HepG2 (cell line): ENCODE measurements around the gene DSCAML1.

Source experiments
- ARNTL ChIP-seq: sonication (generic); formaldehyde crosslinking; IDR thresholded peaks from 2 replicates; pipeline ENCODE4 v1.4.0; 2020; ENCODE audit warnings: mild to moderate bottlenecking, missing genetic modification reagents
- CAMTA2 ChIP-seq: sonication (generic); formaldehyde crosslinking; IDR thresholded peaks from 2 replicates; pipeline ENCODE4 v1.4.0; 2020; ENCODE audit warnings: mild to moderate bottlenecking, missing genetic modification reagents, borderline replicate concordance
- CEBPG ChIP-seq: IDR thresholded peaks from 2 replicates; pipeline ENCODE4 v1.6.1; 2016
- EZH2 ChIP-seq: conservative IDR thresholded peaks from 2 replicates; pipeline ENCODE4 v1.6.1; 2012; ENCODE audit warnings: mild to moderate bottlenecking, low read depth, low read length, moderate library complexity
- HNRNPUL1 ChIP-seq: fragments of 200-400 bp; formaldehyde crosslinking; IDR thresholded peaks from 2 replicates; pipeline ENCODE4 v1.6.1; 2017; ENCODE audit warnings: low read depth, mild to moderate bottlenecking, low read length, moderate library complexity
- IRF1 ChIP-seq: sonication (generic); formaldehyde crosslinking; IDR thresholded peaks from 2 replicates; pipeline ENCODE4 v1.4.0; 2020; ENCODE audit warnings: low read depth, mild to moderate bottlenecking, missing genetic modification reagents
- POLR2AphosphoS5 ChIP-seq: IDR thresholded peaks from 2 replicates; pipeline ENCODE4 v1.6.1; 2012; ENCODE audit warnings: low read depth, low read length
- SOX13 ChIP-seq, 3 experiments: fragments of 450-650 bp in 1 of 3; sonication (generic) in 1 of 3; formaldehyde crosslinking in 1 of 3; IDR thresholded peaks in 2 of 3; conservative IDR thresholded peaks in 1 of 3; 2 replicates each; pipeline versions ENCODE4 v1.5.0 to v1.6.1; 2016 to 2020; ENCODE audit warnings: antibody characterized with exemption in 1 of 3, mild to moderate bottlenecking in 1 of 3, missing compliant biosample characterization in 1 of 3, missing genetic modification reagents in 1 of 3, moderate library complexity in 1 of 3
- ZNF503 ChIP-seq: sonication (generic); formaldehyde crosslinking; IDR thresholded peaks from 2 replicates; pipeline ENCODE4 v1.4.0; 2020; ENCODE audit warnings: missing genetic modification reagents
- ZNF512 ChIP-seq: sonication (generic); formaldehyde crosslinking; IDR thresholded peaks from 2 replicates; pipeline ENCODE4 v1.4.0; 2020; ENCODE audit warnings: mild to moderate bottlenecking, missing genetic modification reagents
- TF ChIP-seq, protein P1 (sequence below): sonication (generic); formaldehyde crosslinking; IDR thresholded peaks from 2 replicates; pipeline ENCODE4 v1.8.1; 2023; ENCODE audit warnings: missing genetic modification reagents, mild to moderate bottlenecking, borderline replicate concordance
- TF ChIP-seq, protein P2 (sequence below): sonication (generic); formaldehyde crosslinking; IDR thresholded peaks from 2 replicates; pipeline ENCODE4 v1.5.0; 2020; ENCODE audit warnings: mild to moderate bottlenecking, missing genetic modification reagents, moderate library complexity
- TF ChIP-seq, protein P3 (sequence below): sonication (generic); formaldehyde crosslinking; IDR thresholded peaks from 2 replicates; pipeline ENCODE4 v1.4.0; 2020; ENCODE audit warnings: missing genetic modification reagents, borderline replicate concordance

- TF ChIP-seq EZH2 (no peak), IRF1 (CRISPR knock-in tag) (no peak), CAMTA2 (no peak), HNRNPUL1 (no peak), POLR2AphosphoS5 (no peak), ZNF503 (no peak), ARNTL (CRISPR knock-in tag) (no peak), ZNF512 (no peak), CEBPG (CRISPR knock-in tag) (no peak), SOX13 (IDR thresholded peaks at IDR 0.05) (no peak), SOX13 (CRISPR knock-in tag; conservative IDR thresholded peaks at IDR 0.05 in 1 of 2, IDR thresholded peaks at IDR 0.05 in 1 of 2) (no peak)
- TF ChIP-seq, protein P1, sequence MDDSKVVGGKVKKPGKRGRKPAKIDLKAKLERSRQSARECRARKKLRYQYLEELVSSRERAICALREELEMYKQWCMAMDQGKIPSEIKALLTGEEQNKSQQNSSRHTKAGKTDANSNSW (CRISPR knock-in tag) = no peak
- TF ChIP-seq, protein P2, sequence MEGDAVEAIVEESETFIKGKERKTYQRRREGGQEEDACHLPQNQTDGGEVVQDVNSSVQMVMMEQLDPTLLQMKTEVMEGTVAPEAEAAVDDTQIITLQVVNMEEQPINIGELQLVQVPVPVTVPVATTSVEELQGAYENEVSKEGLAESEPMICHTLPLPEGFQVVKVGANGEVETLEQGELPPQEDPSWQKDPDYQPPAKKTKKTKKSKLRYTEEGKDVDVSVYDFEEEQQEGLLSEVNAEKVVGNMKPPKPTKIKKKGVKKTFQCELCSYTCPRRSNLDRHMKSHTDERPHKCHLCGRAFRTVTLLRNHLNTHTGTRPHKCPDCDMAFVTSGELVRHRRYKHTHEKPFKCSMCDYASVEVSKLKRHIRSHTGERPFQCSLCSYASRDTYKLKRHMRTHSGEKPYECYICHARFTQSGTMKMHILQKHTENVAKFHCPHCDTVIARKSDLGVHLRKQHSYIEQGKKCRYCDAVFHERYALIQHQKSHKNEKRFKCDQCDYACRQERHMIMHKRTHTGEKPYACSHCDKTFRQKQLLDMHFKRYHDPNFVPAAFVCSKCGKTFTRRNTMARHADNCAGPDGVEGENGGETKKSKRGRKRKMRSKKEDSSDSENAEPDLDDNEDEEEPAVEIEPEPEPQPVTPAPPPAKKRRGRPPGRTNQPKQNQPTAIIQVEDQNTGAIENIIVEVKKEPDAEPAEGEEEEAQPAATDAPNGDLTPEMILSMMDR = no peak
- TF ChIP-seq, protein P3, sequence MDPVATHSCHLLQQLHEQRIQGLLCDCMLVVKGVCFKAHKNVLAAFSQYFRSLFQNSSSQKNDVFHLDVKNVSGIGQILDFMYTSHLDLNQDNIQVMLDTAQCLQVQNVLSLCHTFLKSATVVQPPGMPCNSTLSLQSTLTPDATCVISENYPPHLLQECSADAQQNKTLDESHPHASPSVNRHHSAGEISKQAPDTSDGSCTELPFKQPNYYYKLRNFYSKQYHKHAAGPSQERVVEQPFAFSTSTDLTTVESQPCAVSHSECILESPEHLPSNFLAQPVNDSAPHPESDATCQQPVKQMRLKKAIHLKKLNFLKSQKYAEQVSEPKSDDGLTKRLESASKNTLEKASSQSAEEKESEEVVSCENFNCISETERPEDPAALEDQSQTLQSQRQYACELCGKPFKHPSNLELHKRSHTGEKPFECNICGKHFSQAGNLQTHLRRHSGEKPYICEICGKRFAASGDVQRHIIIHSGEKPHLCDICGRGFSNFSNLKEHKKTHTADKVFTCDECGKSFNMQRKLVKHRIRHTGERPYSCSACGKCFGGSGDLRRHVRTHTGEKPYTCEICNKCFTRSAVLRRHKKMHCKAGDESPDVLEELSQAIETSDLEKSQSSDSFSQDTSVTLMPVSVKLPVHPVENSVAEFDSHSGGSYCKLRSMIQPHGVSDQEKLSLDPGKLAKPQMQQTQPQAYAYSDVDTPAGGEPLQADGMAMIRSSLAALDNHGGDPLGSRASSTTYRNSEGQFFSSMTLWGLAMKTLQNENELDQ (CRISPR knock-in tag) = no peak
These were observed 95.2 kb downstream of the DSCAML1 start for GRCh38 chr11:117701781-117702180.
